ENCODE results near the gene KRTAP10-4.
"Not testable (repeated sequence)": the region's sequence is repeated elsewhere in the genome, so short reads cannot be mapped to it uniquely, and the experiment has no call there.

Gene KRTAP10-4

GRCh38 chr21:44598061-44598460 lies 24.5 kb downstream of the KRTAP10-4 start:
- DNase-seq (ENCODE audit: low read depth in 2 of 2, low spot score in 1 of 2) = no peak

GRCh38 chr21:44599264-44600029 lies 25.9 kb downstream of the KRTAP10-4 start:
- DNase-seq (ENCODE audit: low read depth in 2 of 2, low spot score in 1 of 2) = no peak

- not testable (repeated sequence) for DNase-seq (ENCODE audit: low read depth in 2 of 2, low spot score in 1 of 2)
These were observed 26.8 kb downstream of the KRTAP10-4 start, which contains the start of gene KRTAP10-7 for GRCh38 chr21:44600118-44600978. KRTAP10-7 (plus strand) TSS chr21:44600597; CDS start chr21:44600622, 25 bp downstream.

- DNase-seq (ENCODE audit: low read depth in 2 of 2, low spot score in 1 of 2) = not testable (repeated sequence)
These were observed 27.6 kb downstream of the KRTAP10-4 start for GRCh38 chr21:44601091-44601490.

DNA sequence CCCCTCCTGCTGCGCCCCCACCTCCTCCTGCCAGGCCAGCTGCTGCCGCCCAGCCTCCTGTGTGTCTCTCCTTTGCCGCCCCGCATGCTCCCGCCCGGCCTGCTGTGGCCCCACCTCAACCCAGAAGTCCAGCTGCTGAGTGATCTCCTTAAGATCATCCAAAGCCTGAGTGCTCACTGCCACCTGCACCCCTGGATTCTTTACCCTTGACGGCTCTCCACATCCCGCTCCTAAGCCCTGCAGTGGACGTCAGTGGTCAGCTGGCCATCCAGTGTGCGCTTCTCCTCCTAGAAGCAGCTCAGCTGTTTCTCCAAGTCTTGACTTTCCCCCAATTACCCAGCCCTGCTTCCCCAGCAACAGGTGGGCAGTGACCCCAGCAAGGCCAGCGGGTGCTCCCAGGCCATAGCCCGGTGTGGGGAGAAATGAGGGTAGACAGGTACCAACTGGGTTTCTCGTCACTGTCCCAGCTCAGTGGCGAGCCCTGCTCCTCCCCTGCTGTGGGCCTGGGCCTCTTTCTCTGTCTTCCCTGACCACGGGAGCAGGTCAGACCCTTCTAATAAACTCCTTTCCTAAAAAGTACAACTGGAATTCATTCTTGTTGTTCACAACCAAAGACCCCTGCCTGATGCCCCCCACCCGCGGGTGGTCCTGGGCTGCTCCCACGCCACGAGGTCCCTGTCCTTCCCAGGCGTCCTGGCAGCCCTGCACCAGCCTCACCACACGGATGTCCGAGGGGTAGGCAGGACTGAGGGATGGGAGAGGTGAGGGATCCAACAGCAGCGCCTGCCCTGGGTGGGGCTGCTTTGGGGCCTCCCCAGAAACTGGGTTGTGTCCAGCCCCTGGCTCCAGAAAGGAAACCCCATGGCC lies 28.3 kb downstream of the KRTAP10-4 start:
- no peak for DNase-seq (ENCODE audit: low read depth in 2 of 2, low spot score in 1 of 2)

GRCh38 chr21:44602463-44602850 lies 28.9 kb downstream of the KRTAP10-4 start:
- DNase-seq (ENCODE audit: low read depth in 2 of 2, low spot score in 1 of 2) = no peak

- DNase-seq (ENCODE audit: low read depth in 2 of 2, low spot score in 1 of 2) = no peak
These were observed 29.8 kb downstream of the KRTAP10-4 start for GRCh38 chr21:44603109-44603875.

DNA sequence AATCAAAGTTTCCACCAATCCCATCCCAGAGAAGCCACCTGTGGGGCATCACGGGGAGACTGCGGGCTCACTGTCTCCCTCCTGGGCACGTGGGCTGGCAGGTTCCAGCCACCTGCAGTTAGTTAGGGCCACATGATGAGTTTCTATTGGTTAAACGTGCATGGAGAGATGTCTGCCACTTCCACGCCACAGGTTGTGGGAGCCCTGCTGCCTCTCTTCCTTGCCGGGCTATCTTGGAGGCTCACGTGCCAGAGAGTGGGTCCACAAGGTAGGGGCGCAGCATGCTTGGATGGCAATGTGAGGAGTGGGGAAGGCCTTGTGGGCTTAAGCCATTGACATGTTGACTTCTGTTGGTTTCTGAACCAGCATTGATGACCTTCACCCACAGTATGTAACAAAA lies 30.4 kb downstream of the KRTAP10-4 start:
- no peak for DNase-seq (ENCODE audit: low read depth in 2 of 2, low spot score in 1 of 2)

DNA sequence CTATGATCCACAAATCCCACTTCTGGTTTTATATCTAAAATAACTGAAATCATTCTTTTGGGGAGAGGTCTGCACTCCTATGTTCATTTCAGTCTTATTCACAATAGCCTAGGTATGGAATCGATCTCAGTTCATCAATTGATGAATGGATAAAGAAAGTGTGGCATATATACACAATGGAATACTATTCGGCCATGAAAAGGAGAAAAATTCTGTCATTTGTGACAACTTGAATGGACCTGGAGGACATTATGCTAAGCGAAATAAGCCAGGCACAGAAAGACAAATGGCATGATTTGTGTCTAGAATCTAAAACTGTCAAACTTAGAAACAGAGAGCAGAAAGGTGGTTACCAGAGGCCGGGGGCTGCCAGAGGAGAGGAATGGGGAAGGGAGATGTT lies 33.0 kb downstream of the KRTAP10-4 start:
- DNase-seq (ENCODE audit: low read depth in 2 of 2, low spot score in 1 of 2) = no peak

DNA sequence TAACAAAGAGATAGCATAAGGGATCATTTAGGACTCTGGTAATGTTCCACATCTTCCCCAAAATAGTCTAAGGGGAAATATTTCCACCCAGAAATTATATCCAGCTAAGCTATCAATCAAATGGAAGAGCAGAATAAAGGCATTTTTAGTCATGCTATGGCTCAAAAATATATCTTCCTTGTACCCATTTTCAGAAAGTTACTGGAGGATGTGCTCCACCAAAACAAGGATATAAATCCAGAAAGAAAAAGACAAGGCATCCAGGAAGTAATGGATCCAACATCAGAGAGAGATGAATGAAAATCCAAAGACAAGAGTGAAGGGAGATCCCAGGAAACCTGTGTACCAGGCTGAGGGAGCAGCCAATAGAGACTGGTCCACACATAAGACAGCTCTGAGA lies 35.7 kb downstream of the KRTAP10-4 start:
- DNase-seq (ENCODE audit: low read depth in 2 of 2, low spot score in 1 of 2) = no peak

GRCh38 chr21:44610157-44610843 lies 36.8 kb downstream of the KRTAP10-4 start:
- DNase-seq (ENCODE audit: low read depth in 2 of 2, low spot score in 1 of 2) = not testable (repeated sequence)

- no peak for DNase-seq (ENCODE audit: low read depth in 2 of 2, low spot score in 1 of 2)
These were observed 38.0 kb downstream of the KRTAP10-4 start for GRCh38 chr21:44611551-44611950.

DNA sequence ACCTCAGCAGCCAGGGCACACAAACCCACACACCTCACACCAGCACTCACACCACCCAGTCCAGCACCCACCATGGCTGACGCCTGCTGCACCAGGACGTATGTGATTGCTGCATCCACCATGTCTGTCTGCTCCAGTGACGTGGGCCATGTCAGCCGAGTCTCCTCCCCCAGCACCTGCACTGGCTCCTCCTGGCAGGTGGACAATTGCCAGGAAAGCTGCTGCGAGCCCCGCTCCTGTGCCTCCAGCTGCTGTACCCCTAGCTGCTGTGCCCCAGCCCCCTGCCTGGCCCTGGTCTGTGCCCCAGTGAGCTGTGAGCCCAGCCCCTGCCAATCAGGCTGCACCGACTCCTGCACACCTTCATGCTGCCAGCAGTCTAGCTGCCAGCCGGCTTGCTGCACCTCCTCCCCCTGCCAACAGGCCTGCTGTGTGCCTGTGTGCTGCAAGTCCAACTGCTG lies 38.5 kb downstream of the KRTAP10-4 start, which contains the start of gene KRTAP10-8:
Gene KRTAP10-8, plus strand, starts transcription at position 51 of the 458 bp plus-strand sequence. Its CDS starts 22 bp downstream, at position 73.
- no peak for DNase-seq (ENCODE audit: low read depth in 2 of 2, low spot score in 1 of 2)

GRCh38 chr21:44612669-44613229 lies 39.2 kb downstream of the KRTAP10-4 start:
- DNase-seq (ENCODE audit: low read depth in 2 of 2, low spot score in 1 of 2) = no peak

GRCh38 chr21:44613386-44614155 lies 40.0 kb downstream of the KRTAP10-4 start:
- DNase-seq (ENCODE audit: low read depth in 2 of 2, low spot score in 1 of 2) = no peak

DNA sequence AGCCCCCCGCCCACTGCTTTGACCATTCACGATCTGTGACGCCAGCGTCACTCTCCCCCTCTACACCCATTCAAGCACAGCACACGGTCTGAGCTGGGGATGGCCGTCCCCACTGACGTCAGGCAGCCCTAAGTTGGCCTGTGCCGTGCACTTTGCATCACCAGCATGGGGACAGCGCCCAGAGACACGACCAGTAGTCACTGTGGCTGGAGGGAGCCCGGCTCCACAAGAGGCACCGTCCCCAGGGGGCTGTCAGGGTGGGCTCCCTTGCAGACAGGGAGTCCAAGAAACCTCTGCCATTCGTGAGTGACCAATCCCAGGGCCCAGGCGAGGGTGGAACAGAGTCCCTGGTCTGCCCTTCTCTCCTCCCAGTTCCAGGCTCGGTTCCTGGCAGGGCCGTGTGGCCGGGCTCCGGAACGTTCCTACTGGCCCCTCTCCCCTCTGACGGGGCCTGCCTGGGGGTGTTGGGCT lies 40.7 kb downstream of the KRTAP10-4 start:
- DNase-seq (ENCODE audit: low read depth in 2 of 2, low spot score in 1 of 2) = no peak

DNA sequence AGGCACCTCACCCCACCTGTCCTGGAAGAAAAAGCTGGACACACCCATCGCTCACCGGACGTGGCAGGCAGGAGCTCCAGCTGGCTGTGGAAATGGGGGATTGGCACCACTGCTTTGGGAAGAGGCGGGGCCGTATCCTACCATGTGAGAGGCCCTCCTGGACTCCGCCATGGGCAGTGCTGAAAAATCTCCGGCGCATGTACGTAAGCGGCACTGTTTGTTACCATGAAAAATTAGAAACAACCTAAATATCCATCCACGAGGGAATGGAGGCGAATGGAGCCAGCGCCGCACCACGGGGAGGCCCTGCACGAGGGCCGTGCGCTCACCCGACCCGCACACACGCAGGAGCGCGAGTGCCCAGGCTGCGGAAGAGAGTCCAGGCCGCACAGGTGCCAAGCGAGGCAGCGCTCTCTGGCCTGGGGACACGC lies 41.4 kb downstream of the KRTAP10-4 start:
- DNase-seq (ENCODE audit: low read depth in 2 of 2, low spot score in 1 of 2) = no peak

GRCh38 chr21:44615466-44615865 lies 41.9 kb downstream of the KRTAP10-4 start:
- DNase-seq (ENCODE audit: low read depth in 2 of 2, low spot score in 1 of 2) = no peak

All from stimulated activated CD8-positive, alpha-beta memory T cell treated with anti-CD3 and anti-CD28 coated beads, Interleukin-4, amount 100 ng/mL, for 4 hours (primary cell).